Vagina (tissue), 2 donors: ENCODE results near the gene TRIM71. TPM values are rescaled to one million over a fixed set of nuclear protein-coding genes. Genes with fewer than 3 reads are reported as not detected.

Experiments
- DNase-seq, 2 donors: peaks; one replicate each; pipeline ENCODE4 v3.0.0-alpha.2; 2017; ENCODE audit errors: extremely low spot score in 2 of 2
- H3K27ac ChIP-seq: fragments of 200-600 bp; sonication (generic); one replicate; pipeline ENCODE4 v1.5.1; 2019
- H3K27me3 ChIP-seq: fragments of 200-600 bp; sonication (generic); one replicate; pipeline ENCODE4 v1.5.1; 2019
- H3K36me3 ChIP-seq, 2 donors: fragments of 200-600 bp; sonication (generic); one replicate each; pipeline ENCODE4 v1.5.1; 2017 to 2019
- H3K4me1 ChIP-seq: fragments of 200-600 bp; sonication (generic); one replicate; pipeline ENCODE4 v1.5.1; 2019
- H3K4me3 ChIP-seq, 2 donors: fragments of 200-600 bp; sonication (generic); 1 replicate in 1 of 2; 2 replicates in 1 of 2; pipeline ENCODE4 v1.5.1; 2016 to 2019
- H3K9me3 ChIP-seq: fragments of 200-600 bp; sonication (generic); one replicate; pipeline ENCODE4 v1.5.1; 2019
- POLR2A ChIP-seq, 2 donors: fragments of 450-650 bp; IDR thresholded peaks; one replicate each; pipeline ENCODE4 v1.6.1; 2017; ENCODE audit warnings: antibody characterized with exemption in 2 of 2, mild to moderate bottlenecking in 2 of 2, moderate library complexity in 2 of 2
- POLR2AphosphoS5 ChIP-seq, 2 donors: sonication (generic); formaldehyde crosslinking; IDR thresholded peaks; one replicate each; pipeline ENCODE4 v1.9.0; 2017; ENCODE audit warnings: antibody characterized with exemption in 2 of 2, mild to moderate bottlenecking in 2 of 2, low read depth in 1 of 2; ENCODE audit not compliant: insufficient read depth in 1 of 2
- intact Hi-C: fragments of 100-400 bp; cut with DNase I; formaldehyde crosslinking; loops from one replicate; pipeline ENCODE4 v1.15.1; 2023
- total RNA-seq: library from RNA; depleted of rRNA; stranded (reverse); fragments of >200 nt; gene quantifications from one replicate; pipeline ENCODE4 v1.2.3, GENCODE V29; 2016
- TF ChIP-seq, protein P1 (sequence below), 3 experiments: fragments of 450-650 bp in 2 of 3; fragments of 200-600 bp in 1 of 3; sonication (generic) in 1 of 3; IDR thresholded peaks; one replicate each; pipeline ENCODE4 v1.5.1; 2017 to 2019; ENCODE audit warnings: antibody characterized with exemption in 3 of 3, mild to moderate bottlenecking in 2 of 3, moderate library complexity in 2 of 3

The TRIM71 gene
- total RNA-seq, 1 donor from 2014 or later, result not detected

DNA sequence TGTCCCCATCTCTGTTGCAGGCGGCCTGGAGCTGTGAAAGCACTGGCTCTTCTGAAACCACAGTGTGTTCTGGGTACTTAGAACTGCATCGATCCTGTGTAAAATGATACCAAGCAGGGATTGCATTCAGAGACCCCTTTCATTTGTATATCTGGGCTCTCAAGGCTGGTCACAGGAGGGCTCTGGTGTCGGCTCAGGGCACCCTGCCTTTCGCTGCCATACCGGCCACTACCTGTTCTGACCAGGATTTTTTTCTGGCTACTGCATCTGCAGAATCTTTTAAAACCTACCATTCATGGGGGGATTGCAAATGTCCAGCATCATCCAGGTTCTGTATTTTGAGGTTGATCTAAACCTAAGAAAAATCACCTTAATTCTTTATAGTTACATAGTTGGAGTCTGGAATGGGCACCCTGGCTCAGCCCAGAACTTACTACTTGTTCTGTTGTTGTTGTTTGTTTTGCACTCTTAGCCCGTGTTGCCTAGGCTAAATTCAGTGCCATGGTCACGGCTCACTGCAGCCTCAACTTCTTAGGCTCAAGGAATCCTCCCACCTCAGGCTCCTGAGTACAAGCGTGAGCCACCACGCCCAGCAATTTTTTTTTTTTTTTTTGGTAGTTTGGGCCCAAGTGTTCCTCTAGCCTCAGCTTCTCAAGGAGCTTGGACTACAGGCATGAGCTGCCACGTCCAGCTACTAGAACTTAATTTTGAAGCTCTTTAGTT, 52.7 kb downstream of the TRIM71 start:
- Histone ChIP-seq H3K4me1 (peaks cover 22% of the 10 kb centered on the region), H3K4me3 (no peak overlapping the region), H3K36me3 (no peaks in the 10 kb centered on the region), H3K9me3 (no peaks in the 10 kb centered on the region), H3K27ac (no peak overlapping the region), H3K27me3 (no peaks in the 10 kb centered on the region)
- DNase-seq, result no peak
- TF ChIP-seq POLR2AphosphoS5 (IDR thresholded peaks at IDR 0.05; ENCODE audit: insufficient read depth in 1 of 2, low read depth in 1 of 2), result no peak
- TF ChIP-seq, protein P1, sequence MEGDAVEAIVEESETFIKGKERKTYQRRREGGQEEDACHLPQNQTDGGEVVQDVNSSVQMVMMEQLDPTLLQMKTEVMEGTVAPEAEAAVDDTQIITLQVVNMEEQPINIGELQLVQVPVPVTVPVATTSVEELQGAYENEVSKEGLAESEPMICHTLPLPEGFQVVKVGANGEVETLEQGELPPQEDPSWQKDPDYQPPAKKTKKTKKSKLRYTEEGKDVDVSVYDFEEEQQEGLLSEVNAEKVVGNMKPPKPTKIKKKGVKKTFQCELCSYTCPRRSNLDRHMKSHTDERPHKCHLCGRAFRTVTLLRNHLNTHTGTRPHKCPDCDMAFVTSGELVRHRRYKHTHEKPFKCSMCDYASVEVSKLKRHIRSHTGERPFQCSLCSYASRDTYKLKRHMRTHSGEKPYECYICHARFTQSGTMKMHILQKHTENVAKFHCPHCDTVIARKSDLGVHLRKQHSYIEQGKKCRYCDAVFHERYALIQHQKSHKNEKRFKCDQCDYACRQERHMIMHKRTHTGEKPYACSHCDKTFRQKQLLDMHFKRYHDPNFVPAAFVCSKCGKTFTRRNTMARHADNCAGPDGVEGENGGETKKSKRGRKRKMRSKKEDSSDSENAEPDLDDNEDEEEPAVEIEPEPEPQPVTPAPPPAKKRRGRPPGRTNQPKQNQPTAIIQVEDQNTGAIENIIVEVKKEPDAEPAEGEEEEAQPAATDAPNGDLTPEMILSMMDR (IDR thresholded peaks at IDR 0.05), result no peak
- TF ChIP-seq POLR2A (IDR thresholded peaks at IDR 0.05), result no peak
- intact Hi-C loops, result no loop called here

DNA sequence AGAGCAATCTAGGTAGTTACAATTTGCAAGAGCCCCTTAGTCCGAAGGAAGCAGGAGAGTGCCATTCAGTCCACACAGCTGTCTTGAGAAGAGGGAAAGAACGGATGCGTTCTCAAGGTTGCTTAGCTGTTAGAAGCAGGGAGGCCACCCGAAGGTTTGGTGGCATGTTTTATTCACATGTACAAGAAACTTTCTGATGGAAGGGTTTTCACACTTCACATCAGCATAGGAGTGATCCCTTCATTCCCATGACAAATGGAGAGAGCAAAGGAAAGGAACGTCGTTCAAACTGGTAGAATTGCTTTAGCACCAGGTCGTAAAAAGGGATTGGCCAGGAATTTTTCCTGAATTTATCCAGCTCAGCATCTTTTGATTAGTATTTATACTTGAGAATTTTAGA, 53.5 kb downstream of the TRIM71 start:
- no peaks in the 10 kb centered on the region for H3K9me3 ChIP-seq
- intact Hi-C loops, result no loop called here
- H3K4me1 ChIP-seq, result peaks cover 20% of the 10 kb centered on the region
- no peaks in the 10 kb centered on the region for H3K36me3 ChIP-seq
- TF ChIP-seq POLR2A (IDR thresholded peaks at IDR 0.05) (no peak), POLR2AphosphoS5 (IDR thresholded peaks at IDR 0.05; ENCODE audit: insufficient read depth in 1 of 2, low read depth in 1 of 2) (no peak)
- TF ChIP-seq, protein P1 (IDR thresholded peaks at IDR 0.05), result no peak
- no peak for DNase-seq
- no peak overlapping the region for H3K4me3 ChIP-seq
- no peaks in the 10 kb centered on the region for H3K27me3 ChIP-seq
- no peak overlapping the region for H3K27ac ChIP-seq

DNA sequence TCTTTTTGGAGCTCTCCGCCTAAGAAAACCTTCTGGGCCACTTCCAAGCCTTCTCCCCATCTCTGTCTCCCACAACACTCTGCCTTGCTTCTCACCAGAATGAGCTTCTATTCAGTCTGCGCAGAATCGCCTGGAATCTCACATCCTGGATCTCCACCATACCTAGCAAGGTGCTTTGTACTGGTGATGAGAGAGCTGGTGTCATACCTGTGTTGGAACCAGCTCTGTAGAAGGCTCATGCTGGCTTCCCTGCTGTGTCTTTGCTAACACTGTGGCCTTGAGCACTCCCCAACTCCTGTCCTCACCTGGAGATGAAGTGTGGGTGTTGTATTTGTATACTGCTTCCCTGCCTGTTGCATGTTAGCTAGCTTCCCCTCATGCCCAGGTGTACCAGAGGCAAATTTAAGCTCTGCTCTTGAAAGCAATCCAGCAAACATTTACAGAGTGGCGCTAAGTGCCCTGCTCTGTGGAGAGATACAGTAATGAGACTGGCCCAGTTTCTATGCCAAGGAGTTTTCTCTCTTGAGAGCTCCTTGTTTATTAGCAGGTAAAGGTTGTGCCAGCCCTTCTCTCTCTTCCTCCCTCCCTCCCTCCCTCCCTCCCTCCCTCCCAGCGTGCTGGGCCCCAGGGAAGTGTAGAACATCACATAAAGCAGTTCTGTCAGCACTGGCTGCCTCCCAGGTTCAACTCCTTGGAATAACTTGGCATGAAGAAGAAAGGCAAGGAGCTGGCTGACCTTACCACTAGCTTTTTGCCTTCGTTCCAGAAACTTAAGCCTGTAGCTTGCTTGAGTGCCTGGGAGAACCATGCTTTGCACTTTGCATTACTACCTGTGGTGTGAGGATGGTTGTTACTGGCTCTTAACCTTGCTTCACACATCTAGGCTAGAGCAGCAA, 54.9 kb downstream of the TRIM71 start:
- Histone ChIP-seq H3K27ac (no peak overlapping the region), H3K27me3 (no peaks in the 10 kb centered on the region), H3K4me1 (peaks cover 20% of the 10 kb centered on the region), H3K4me3 (no peak overlapping the region), H3K9me3 (no peaks in the 10 kb centered on the region), H3K36me3 (no peaks in the 10 kb centered on the region)
- intact Hi-C loops, result no loop called here
- no peak for TF ChIP-seq POLR2AphosphoS5 (IDR thresholded peaks at IDR 0.05; ENCODE audit: insufficient read depth in 1 of 2, low read depth in 1 of 2)
- TF ChIP-seq POLR2A (IDR thresholded peaks at IDR 0.05), result no peak
- TF ChIP-seq, protein P1 (IDR thresholded peaks at IDR 0.05), result no peak
- DNase-seq, result no peak

DNA sequence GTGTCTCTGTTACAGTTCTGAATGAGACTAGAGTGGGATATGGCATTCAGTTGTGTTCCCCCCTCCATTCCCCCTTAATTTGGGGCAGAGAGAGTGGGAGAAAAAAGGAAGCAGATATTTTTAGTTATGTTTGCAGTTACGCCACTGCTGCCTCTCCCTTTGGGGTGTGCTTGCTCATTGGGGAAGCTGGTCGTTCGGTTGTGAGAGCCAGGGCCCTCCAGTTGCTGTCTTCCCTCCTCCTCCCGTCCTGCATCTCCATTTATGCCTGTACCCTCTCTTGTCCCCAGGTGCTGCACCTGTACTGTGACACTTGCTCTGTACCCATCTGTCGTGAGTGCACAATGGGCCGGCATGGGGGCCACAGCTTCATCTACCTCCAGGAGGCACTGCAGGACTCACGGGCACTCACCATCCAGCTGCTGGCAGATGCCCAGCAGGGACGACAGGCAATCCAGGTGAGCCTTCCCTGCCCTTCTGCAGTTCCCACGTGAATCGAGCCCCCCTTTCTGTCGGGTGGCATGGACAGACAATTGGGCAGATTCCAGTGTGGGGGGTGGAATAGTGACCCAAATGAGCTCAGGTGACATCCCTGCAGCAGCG, 55.8 kb downstream of the TRIM71 start:
- intact Hi-C loops, result no loop called here
- Histone ChIP-seq H3K27ac (no peak overlapping the region), H3K4me3 (no peak overlapping the region), H3K36me3 (no peaks in the 10 kb centered on the region), H3K9me3 (no peaks in the 10 kb centered on the region), H3K27me3 (no peaks in the 10 kb centered on the region), H3K4me1 (peaks cover 20% of the 10 kb centered on the region)
- no peak for DNase-seq
- TF ChIP-seq POLR2AphosphoS5 (IDR thresholded peaks at IDR 0.05; ENCODE audit: insufficient read depth in 1 of 2, low read depth in 1 of 2) (no peak), POLR2A (IDR thresholded peaks at IDR 0.05) (no peak)
- TF ChIP-seq, protein P1 (IDR thresholded peaks at IDR 0.05), result no peak
